ENCODE measurements around the gene STMND1. TPM values are rescaled to one million over a fixed set of nuclear protein-coding genes. Genes with fewer than 3 reads are reported as not detected.

Gene STMND1
- total RNA-seq, 2 experiments from 2014 or later: not detected

DNA sequence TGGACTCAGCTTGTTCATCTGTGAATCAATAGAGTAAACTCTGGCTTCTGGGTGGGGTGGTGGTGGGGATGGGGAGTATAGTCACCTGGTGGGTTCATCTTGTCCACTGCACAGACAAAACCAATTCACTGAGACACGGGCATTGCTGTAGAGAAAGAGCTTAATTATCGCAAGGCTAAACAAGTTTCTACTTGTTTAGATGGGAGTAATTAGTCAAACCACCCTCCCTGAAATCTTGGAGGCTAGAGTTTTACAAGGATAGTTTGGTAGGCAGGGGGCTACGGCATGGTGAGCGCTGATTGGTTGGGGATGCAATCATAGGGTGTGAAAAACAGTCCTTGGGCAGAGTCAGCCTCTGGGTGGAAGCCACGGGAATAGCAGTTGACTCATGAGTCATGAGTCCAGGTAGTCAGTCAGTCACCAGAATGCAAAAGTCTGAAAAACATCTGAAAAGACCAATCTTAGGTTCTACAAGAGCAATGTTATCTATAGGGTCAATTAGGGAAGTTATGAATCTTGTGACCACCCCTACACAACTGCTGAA is 77.8 kb downstream of the STMND1 start:
- Mint-ChIP-seq H3K4me3 (no peak overlapping the region), H3K9me3 (no peaks in the 10 kb centered on the region), H3K27ac (no peak overlapping the region), H3K27me3 (no peaks in the 10 kb centered on the region), H3K36me3 (ENCODE audit: low read depth) (no peaks in the 10 kb centered on the region), H3K4me1 (no peaks in the 10 kb centered on the region)
- no peak for DNase-seq
- POLR2A ChIA-PET: no interaction called here
- CTCF ChIA-PET: no interaction called here

Other genes starting within 250 kb of the STMND1 start
- not detected for gene RBM24, start 179.3 kb downstream of the STMND1 start, total RNA-seq